Cardiac fibroblast (primary cell): ENCODE data around the gene RHOH.

Source experiments
- DNase-seq, 2 donors: peaks; one replicate each; pipeline versions ENCODE4 v3.0.0 to v3.0.0-alpha.2; 2010; ENCODE audit warnings: low read depth in 2 of 2
- H3K4me3 ChIP-seq, 2 donors: replicated peaks in 1 of 2; 1 replicate in 1 of 2; 2 replicates in 1 of 2; pipeline ENCODE4 v1.5.1; 2011; ENCODE audit warnings: low read depth in 2 of 2, low read length in 2 of 2, mild to moderate bottlenecking in 2 of 2, moderate library complexity in 1 of 2
- TF ChIP-seq, protein P1 (sequence below): IDR thresholded peaks from one replicate; pipeline ENCODE4 v1.5.1; 2011; ENCODE audit warnings: low read depth, mild to moderate bottlenecking, low read length, inconsistent platforms

Gene RHOH

DNA sequence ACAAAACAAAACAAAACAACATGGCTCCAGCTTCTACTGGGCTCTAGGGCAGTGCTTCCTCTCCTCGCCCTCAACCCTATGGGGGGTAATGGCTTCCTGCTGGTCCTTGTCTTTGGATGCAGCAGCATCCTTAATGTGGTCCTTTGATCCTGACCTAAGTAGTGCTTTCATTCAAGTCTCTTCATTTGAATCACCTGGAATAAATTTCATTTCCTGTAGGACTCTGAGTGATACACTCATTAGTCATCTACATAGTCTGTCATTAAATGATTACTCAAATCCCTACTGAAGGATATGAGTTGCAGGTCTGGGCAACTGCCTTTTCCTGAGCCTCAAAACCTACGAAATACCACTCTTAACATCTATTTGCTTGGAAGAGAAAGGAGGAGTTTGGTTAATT is 54.5 kb downstream of the RHOH start:
- TF ChIP-seq, protein P1, sequence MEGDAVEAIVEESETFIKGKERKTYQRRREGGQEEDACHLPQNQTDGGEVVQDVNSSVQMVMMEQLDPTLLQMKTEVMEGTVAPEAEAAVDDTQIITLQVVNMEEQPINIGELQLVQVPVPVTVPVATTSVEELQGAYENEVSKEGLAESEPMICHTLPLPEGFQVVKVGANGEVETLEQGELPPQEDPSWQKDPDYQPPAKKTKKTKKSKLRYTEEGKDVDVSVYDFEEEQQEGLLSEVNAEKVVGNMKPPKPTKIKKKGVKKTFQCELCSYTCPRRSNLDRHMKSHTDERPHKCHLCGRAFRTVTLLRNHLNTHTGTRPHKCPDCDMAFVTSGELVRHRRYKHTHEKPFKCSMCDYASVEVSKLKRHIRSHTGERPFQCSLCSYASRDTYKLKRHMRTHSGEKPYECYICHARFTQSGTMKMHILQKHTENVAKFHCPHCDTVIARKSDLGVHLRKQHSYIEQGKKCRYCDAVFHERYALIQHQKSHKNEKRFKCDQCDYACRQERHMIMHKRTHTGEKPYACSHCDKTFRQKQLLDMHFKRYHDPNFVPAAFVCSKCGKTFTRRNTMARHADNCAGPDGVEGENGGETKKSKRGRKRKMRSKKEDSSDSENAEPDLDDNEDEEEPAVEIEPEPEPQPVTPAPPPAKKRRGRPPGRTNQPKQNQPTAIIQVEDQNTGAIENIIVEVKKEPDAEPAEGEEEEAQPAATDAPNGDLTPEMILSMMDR = no peak
- H3K4me3 ChIP-seq = no peak overlapping the region
- peak in 1 of 2 donors; percentile 72 for DNase-seq

DNA sequence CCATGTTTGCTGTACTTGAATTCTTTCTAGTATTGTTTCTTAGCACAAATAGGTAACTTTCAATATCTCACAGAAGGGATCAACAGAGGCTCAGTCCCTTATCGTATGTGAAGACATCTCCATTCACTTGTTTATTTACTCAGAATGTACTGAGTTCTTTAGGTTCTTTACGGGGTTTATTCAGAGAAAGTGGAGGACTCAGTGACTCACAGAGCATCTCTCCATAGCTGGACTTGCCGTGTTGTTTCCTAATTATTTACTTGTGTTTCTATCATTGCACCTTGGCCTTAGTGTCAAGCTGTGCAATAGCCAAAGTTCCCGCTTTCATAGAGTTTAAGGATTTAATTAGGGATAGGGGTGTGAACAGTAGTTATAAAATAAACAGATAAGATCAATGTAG is 57.1 kb downstream of the RHOH start:
- no peak overlapping the region for H3K4me3 ChIP-seq
- TF ChIP-seq, protein P1 = no peak
- no peak for DNase-seq

DNA sequence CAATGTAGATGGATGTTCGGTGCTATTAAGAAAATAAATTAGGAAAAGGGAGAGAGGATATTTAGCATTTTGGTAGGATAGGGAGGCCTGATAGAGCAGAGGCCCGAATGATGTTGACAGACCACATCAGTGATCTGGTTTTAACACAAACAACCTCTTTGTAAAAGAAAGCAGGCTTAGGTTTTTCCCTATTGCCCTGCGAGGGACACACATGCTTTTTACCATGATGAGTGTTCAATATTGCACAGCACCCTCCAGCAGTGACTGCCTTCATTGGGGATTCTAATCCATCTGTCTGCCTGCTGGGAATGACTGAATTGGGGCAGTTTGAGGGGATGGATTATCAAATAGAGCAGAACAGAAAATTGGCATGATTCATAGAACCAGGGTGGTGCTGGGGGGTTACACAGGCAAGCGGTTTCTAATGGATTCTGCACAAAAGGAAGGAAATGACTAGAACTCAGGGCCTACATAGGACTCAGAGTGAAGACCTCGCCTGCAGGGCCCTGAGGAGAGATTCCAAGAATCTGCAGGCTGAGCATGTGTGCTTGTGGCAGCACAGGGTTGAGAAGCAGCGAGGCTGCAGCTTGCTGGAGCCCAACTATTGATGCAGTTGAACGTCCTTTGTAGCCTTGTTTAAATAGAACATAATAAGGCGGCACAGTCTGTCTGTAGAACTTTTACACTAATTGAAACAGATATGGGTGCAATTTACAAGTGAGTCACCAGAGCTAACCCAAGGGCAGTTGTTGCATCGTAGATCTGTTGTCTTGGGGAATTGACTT is 58.0 kb downstream of the RHOH start:
- TF ChIP-seq, protein P1 = no peak
- DNase-seq = peak; percentile 46 to 64
- no peak overlapping the region for H3K4me3 ChIP-seq

DNA sequence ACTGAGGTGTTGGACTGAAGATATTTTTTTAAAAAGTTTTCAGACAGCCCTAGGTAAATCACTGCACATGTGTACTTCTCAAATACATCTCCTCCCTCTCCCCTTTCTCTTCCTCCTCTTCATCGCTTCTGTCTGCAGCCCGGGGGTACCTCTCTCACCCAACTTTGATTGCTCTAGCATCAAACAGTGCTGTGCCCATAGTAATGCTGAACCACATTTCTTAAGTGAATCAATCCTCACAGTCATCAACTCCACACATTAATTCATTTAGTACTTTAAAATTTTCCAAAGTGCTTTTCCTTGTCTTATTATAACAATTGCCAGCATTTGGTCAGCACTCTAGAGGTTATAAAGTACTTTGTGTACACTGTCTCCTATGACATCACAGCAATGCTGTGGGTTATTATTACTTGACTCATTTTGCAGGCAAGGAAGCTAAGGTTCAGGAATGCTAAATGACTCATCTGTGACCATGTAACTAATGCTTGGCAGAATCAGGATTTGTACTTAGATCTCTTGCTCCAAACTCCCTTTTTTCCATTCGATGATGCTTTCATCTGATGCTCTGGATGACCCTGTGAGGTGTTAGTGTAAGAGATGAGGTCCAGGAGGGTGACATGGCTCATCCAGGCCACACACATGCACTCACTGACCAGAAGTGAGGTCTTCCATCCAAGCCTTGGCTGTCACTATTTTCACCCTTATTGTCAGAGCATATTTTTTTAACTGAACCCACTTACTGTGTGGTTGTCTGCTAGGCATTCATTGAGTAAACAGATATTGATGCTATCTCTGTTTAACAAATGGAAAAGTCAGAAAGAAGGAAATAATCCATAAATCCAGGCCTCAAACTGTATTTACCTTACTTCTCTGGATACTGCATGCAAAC is 58.8 kb downstream of the RHOH start:
- TF ChIP-seq, protein P1 = no peak
- H3K4me3 ChIP-seq = no peak overlapping the region
- peak; percentile 91 to 98 for DNase-seq

DNA sequence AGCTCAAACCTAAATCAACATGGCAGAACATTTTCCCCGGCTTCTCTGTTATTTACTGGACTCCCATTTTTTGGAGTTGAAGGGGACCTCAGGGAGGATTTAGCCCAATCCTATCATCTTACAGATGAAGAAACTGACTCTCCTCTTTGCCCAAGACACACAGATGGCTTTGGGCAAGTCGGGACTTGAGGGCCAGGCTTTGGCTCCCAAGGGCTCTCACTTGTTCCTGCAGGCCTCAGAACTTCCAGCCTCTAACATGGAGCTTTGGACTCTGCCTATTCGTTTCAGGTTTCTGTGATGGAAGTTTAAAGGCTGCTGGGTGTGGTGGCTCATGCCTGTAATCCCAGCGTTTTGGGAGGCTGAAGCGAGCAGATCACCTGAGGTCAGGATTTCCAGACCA is 59.5 kb downstream of the RHOH start:
- TF ChIP-seq, protein P1 = no peak
- H3K4me3 ChIP-seq = no peak overlapping the region
- DNase-seq = no peak

DNA sequence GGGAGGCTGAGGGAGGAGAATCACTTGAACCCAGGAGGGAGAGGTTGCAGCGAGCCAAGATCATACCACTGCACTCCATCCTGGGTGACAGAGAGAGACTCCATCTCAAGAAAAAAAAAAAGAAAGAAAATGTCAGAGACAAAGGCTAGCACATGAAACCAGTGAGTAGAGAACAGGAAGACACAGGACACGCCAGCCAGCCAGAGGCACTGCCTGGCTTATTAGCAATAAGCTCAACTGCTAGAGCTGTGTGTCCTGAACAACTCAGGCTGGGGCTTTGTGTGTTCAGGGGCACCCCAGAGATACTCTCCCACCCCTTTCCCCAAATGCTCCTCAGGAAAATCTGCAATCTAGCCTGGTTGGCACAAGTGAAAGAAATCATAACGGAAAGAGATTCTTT is 60.0 kb downstream of the RHOH start:
- DNase-seq = no peak
- H3K4me3 ChIP-seq = no peak overlapping the region
- TF ChIP-seq, protein P1 = no peak
